ENCODE data around the gene IDH3A.

Gene IDH3A

DNA sequence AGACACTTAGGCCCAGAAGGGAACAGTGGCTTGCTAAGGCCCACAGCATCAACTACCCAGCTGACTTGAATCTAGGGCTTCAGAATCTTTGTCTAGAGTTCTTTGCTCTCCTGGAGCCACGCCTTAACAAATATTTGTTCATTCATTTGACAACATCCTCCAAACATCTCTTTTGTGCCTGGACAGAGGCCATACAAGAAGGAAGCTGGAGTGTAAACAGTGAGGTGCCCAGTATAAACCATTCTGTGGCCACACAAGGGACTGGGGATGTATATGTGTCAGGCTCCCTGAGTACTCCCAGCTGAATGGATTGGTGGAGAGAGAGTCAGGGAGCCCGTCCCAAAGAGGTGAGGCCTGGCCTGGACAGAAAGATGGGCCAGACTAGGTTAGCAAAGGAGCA, 21.3 kb upstream of the IDH3A start:
- DNase-seq (ENCODE audit: low spot score) = no peak
- in situ Hi-C loops (cut with MboI; ENCODE audit: low pct_unique_long_range_greater_than_20kb, low sequenced_read_pairs, unreplicated experiment) = no loop called here
- TF ChIP-seq, protein P1, sequence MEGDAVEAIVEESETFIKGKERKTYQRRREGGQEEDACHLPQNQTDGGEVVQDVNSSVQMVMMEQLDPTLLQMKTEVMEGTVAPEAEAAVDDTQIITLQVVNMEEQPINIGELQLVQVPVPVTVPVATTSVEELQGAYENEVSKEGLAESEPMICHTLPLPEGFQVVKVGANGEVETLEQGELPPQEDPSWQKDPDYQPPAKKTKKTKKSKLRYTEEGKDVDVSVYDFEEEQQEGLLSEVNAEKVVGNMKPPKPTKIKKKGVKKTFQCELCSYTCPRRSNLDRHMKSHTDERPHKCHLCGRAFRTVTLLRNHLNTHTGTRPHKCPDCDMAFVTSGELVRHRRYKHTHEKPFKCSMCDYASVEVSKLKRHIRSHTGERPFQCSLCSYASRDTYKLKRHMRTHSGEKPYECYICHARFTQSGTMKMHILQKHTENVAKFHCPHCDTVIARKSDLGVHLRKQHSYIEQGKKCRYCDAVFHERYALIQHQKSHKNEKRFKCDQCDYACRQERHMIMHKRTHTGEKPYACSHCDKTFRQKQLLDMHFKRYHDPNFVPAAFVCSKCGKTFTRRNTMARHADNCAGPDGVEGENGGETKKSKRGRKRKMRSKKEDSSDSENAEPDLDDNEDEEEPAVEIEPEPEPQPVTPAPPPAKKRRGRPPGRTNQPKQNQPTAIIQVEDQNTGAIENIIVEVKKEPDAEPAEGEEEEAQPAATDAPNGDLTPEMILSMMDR (IDR thresholded peaks at IDR 0.05; ENCODE audit: extremely low read depth, insufficient read depth, missing control alignments) = no peak

DNA sequence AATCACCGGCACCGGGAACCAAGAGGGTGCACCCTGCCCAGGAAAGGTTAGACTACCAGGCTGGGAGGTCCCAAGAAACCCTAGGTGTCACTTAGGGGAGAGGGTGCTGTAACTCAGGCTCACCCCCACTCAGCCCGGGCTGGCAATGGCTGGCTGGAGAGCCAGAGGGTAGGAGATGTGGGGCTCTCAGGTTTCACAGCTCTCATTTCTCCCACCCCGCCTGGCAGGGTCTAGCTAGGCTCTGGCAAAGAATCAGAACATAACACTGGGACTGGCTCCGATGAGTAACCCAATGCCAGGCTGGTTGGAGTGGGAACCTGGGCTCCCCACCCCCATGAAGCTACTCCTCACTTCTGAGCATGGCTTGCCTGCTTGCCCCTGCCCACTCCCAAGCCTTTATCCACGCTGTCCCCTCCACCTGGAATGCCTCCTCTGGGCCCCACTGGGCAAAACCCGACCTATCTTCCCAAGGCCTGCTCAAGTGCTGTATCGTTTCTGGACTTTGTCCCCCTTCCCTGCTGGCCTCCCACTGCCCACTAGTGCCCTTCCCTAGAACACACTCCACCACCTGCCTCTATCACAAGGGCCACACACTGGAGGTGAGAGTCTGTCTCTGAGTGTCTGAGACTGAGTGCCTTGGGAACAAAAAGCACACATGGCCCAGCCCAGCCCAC, 19.9 kb upstream of the IDH3A start:
- TF ChIP-seq, protein P1 (IDR thresholded peaks at IDR 0.05; ENCODE audit: extremely low read depth, insufficient read depth, missing control alignments) = no peak
- DNase-seq (ENCODE audit: low spot score) = no peak
- in situ Hi-C loops (cut with MboI; ENCODE audit: low pct_unique_long_range_greater_than_20kb, low sequenced_read_pairs, unreplicated experiment) = no loop called here

DNA sequence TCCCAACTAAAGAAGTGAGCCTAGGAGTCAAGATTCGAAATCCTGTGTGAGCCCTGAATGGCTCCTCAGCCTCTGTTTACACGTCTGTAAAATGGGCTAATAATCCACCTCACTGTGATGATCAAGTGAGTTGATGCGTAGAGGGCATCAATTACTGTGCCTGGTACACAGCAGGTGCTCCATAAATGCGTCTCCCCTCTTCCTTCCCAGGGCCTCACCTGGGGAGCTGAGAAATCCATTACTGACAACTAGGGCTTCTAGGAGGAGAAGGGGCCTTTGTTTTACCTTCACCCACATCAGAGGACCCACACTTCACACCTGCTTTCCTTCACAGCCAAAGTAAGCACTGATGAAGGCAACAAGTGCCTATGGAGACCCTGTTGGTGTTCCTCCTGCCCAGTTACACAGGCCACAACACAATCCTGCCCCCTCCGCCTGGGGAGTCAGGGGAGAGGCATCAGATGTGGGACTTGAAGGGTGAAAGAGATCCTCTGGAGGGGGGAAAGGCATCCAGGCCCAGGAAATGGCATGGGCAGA, 19.3 kb upstream of the IDH3A start:
- TF ChIP-seq, protein P1 (IDR thresholded peaks at IDR 0.05; ENCODE audit: extremely low read depth, insufficient read depth, missing control alignments) = no peak
- in situ Hi-C loops (cut with MboI; ENCODE audit: low pct_unique_long_range_greater_than_20kb, low sequenced_read_pairs, unreplicated experiment) = loop anchor here (5.0 kb wide), 1 partner anchor 67 kb away; no protein-coding TSS in a partner anchor
- DNase-seq (ENCODE audit: low spot score) = no peak

GRCh38 chr15:78130466-78131294, 18.5 kb upstream of the IDH3A start:
- no peak for DNase-seq (ENCODE audit: low spot score)
- in situ Hi-C loops (cut with MboI; ENCODE audit: low pct_unique_long_range_greater_than_20kb, low sequenced_read_pairs, unreplicated experiment) = loop anchor here (5.0 kb wide), 1 partner anchor 67 kb away; no protein-coding TSS in a partner anchor
- TF ChIP-seq, protein P1 (IDR thresholded peaks at IDR 0.05; ENCODE audit: extremely low read depth, insufficient read depth, missing control alignments) = no peak

- DNase-seq (ENCODE audit: low spot score) = peak; percentile 97
- TF ChIP-seq, protein P1 (IDR thresholded peaks at IDR 0.05; ENCODE audit: extremely low read depth, insufficient read depth, missing control alignments) = peak; percentile 96
- in situ Hi-C loops (cut with MboI; ENCODE audit: low pct_unique_long_range_greater_than_20kb, low sequenced_read_pairs, unreplicated experiment) = loop anchor here (5.0 kb wide), 1 partner anchor 66 kb away; no protein-coding TSS in a partner anchor
Measured at GRCh38 chr15:78131295-78132061, 17.7 kb upstream of the IDH3A start, which contains the start of gene CIB2. Gene CIB2, minus strand, starts transcription at chr15:78131445. Its CDS starts 230 bp downstream, at chr15:78131215.

DNA sequence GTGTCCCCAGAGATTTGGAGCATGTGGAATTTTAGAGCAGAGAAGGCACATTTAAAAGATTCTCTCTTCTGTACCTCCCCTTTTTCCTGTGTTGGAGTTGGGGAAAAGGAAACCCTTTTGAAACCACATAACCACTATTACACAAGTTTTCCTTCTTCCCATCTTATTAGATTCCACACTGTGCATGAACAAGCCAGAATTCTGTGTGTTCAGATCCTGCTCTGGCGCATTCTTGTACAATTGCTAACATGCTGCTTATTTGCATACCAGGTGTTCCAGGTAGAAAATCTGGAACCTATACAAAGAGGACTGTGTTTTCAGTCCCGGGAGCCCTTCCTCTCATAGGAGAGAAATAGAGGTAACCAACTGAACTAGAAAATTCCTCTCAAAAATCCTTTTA, 15.4 kb upstream of the IDH3A start:
- TF ChIP-seq, protein P1 (IDR thresholded peaks at IDR 0.05; ENCODE audit: extremely low read depth, insufficient read depth, missing control alignments) = no peak
- no peak for DNase-seq (ENCODE audit: low spot score)
- in situ Hi-C loops (cut with MboI; ENCODE audit: low pct_unique_long_range_greater_than_20kb, low sequenced_read_pairs, unreplicated experiment) = loop anchor here (5.0 kb wide), 1 partner anchor 64 kb away; no protein-coding TSS in a partner anchor
